Endothelial cell of umbilical vein (primary cell): ENCODE measurements around the gene CDX2. TPM values are rescaled to one million over a fixed set of nuclear protein-coding genes. Genes with fewer than 3 reads are reported as not detected.

Source experiments
- BruUV-seq: library from RNA; stranded (reverse); fragments of 400-500 nt; replicated peaks from 2 replicates; lab custom pipeline; 2021; lab: Mats Ljungman, UMichigan
- CTCF ChIA-PET: fragments of 300-600, 350-600 bp; sonication (Branson Sonifier 250); formaldehyde crosslinking; loops from one replicate; lab custom pipeline; 2021; ENCODE audit warnings: antibody characterized with exemption, inconsistent platforms; lab: Charles Lee
- POLR2A ChIA-PET: fragments of 300-600, 350-600 bp; sonication (Branson Sonifier 250); formaldehyde crosslinking; loops from one replicate; lab custom pipeline; 2021; ENCODE audit warnings: antibody characterized with exemption, inconsistent platforms; lab: Charles Lee
- DNase-seq: peaks from one replicate; pipeline ENCODE4 v3.0.0-alpha.2; 2011; ENCODE audit warnings: low read depth, low spot score
- FAIRE-seq: peaks from 2 replicates; lab custom pipeline; 2011; peaks lifted over from hg19 to GRCh38; lab: Jason Lieb, UNC
- H2AFZ ChIP-seq: 2 replicates; pipeline ENCODE4 v1.6.0; 2012; ENCODE audit warnings: low read depth, low read length, control low read depth, inconsistent platforms
- H3K27ac ChIP-seq: 2 replicates; pipeline ENCODE4 v1.5.1; 2011; ENCODE audit warnings: low read depth, mild to moderate bottlenecking, control low read depth, low read length, moderate library complexity; ENCODE audit not compliant: insufficient read depth
- H3K27me3 ChIP-seq, 2 experiments: 2 replicates each; pipeline versions ENCODE4 v1.6.0 to v1.6.1; 2011; ENCODE audit warnings: low read length in 2 of 2, mixed read lengths in 1 of 2; ENCODE audit not compliant: control insufficient read depth in 2 of 2, insufficient read depth in 2 of 2
- H3K36me3 ChIP-seq, 2 experiments: 2 replicates in 1 of 2; 3 replicates in 1 of 2; pipeline ENCODE4 v1.5.1; 2011; ENCODE audit warnings: low read length in 2 of 2, mild to moderate bottlenecking in 1 of 2, moderate library complexity in 1 of 2; ENCODE audit not compliant: control insufficient read depth in 2 of 2, insufficient read depth in 2 of 2; ENCODE audit errors: extremely low read depth in 1 of 2
- H3K4me1 ChIP-seq: 3 replicates; pipeline ENCODE4 v1.5.1; 2011; ENCODE audit warnings: mild to moderate bottlenecking, low read length; ENCODE audit not compliant: control insufficient read depth, insufficient read depth; ENCODE audit errors: extremely low read depth
- H3K4me2 ChIP-seq: 2 replicates; pipeline ENCODE4 v1.6.1; 2011; ENCODE audit warnings: low read length, control low read depth, mixed read lengths; ENCODE audit not compliant: insufficient read depth
- H3K4me3 ChIP-seq, 3 experiments: fragments of 200-600 bp in 1 of 3; sonication (generic), shearing (Covaris generic) in 1 of 3; replicated peaks in 1 of 3; 2 replicates each; pipeline ENCODE4 v1.5.1; 2011 to 2016; ENCODE audit warnings: control low read depth in 3 of 3, low read length in 3 of 3, mild to moderate bottlenecking in 2 of 3, inconsistent platforms in 1 of 3, low read depth in 1 of 3, moderate library complexity in 1 of 3; ENCODE audit not compliant: insufficient read depth in 1 of 3
- H3K79me2 ChIP-seq: 2 replicates; pipeline ENCODE4 v1.6.0; 2012; ENCODE audit warnings: low read length, inconsistent platforms; ENCODE audit not compliant: control insufficient read depth, insufficient read depth
- H3K9ac ChIP-seq: replicated peaks from 2 replicates; pipeline ENCODE3; 2011; ENCODE audit warnings: low read length, control low read depth; ENCODE audit not compliant: insufficient read depth; ENCODE audit errors: extremely low read depth
- H3K9me1 ChIP-seq: replicated peaks from 3 replicates; pipeline ENCODE4 v1.6.0; 2011; ENCODE audit warnings: mild to moderate bottlenecking, low read length; ENCODE audit not compliant: control insufficient read depth, insufficient read depth; ENCODE audit errors: extremely low read depth
- H3K9me3 ChIP-seq: replicated peaks from 2 replicates; pipeline ENCODE4 v1.5.1; 2012; ENCODE audit warnings: low read length, inconsistent platforms; ENCODE audit not compliant: control insufficient read depth, insufficient read depth
- H4K20me1 ChIP-seq: replicated peaks from 2 replicates; pipeline ENCODE3; 2011; ENCODE audit warnings: mild to moderate bottlenecking, low read length; ENCODE audit not compliant: control insufficient read depth, insufficient read depth; ENCODE audit errors: extremely low read depth
- CTCF ChIP-seq, 2 donors: IDR thresholded peaks; 1 replicate in 1 of 2; 2 replicates in 1 of 2; pipeline ENCODE4 v1.5.1; 2011; ENCODE audit warnings: low read length in 2 of 2, mild to moderate bottlenecking in 2 of 2, moderate library complexity in 2 of 2, control low read depth in 1 of 2, inconsistent platforms in 1 of 2, low read depth in 1 of 2; ENCODE audit not compliant: insufficient read depth in 1 of 2; ENCODE audit errors: extremely low read depth in 1 of 2
- EZH2 ChIP-seq: IDR thresholded peaks from 2 replicates; pipeline ENCODE4 v1.6.1; 2012; ENCODE audit warnings: borderline replicate concordance, low read depth, mild to moderate bottlenecking, moderate library complexity, low read length, inconsistent platforms; ENCODE audit not compliant: severe bottlenecking
- FOS ChIP-seq: IDR thresholded peaks from 2 replicates; pipeline ENCODE4 v1.6.1; 2011; ENCODE audit warnings: mild to moderate bottlenecking, low read length, moderate library complexity, borderline replicate concordance; ENCODE audit not compliant: insufficient read depth
- GATA2 ChIP-seq: IDR thresholded peaks from 2 replicates; pipeline ENCODE4 v1.7.0; 2011; ENCODE audit warnings: low read depth, mild to moderate bottlenecking, moderate library complexity, mixed read lengths, low read length; ENCODE audit not compliant: insufficient read length, insufficient read depth
- JUN ChIP-seq: IDR thresholded peaks from 2 replicates; pipeline ENCODE4 v1.6.1; 2011; ENCODE audit warnings: borderline replicate concordance, low read depth; ENCODE audit not compliant: insufficient read length, insufficient read depth
- MAX ChIP-seq: IDR thresholded peaks from 2 replicates; pipeline ENCODE4 v1.6.1; 2011; ENCODE audit not compliant: insufficient read depth, insufficient read length
- MYC ChIP-seq: IDR thresholded peaks from one replicate; pipeline ENCODE4 v1.6.1; 2011; ENCODE audit warnings: mild to moderate bottlenecking, low read depth, low read length
- POLR2A ChIP-seq: IDR thresholded peaks from 2 replicates; pipeline ENCODE4 v1.6.1; 2012; ENCODE audit warnings: low read depth, mild to moderate bottlenecking, control low read depth, low read length
- POLR2AphosphoS5 ChIP-seq: IDR thresholded peaks from 2 replicates; pipeline ENCODE4 v1.6.1; 2012; ENCODE audit warnings: low read depth, mild to moderate bottlenecking, control low read depth, low read length, moderate library complexity; ENCODE audit not compliant: insufficient read depth
- dilution Hi-C: fragments of 300-500 bp; cut with MboI; formaldehyde crosslinking; loops from one replicate; pipeline ENCODE4 v1.15.0; 2019; ENCODE audit warnings: low sequenced_read_pairs; ENCODE audit not compliant: extremely low pct_ligation_motif_present
- intact Hi-C: fragments of 100-400 bp; cut with micrococcal nuclease; formaldehyde crosslinking; loops from one replicate; pipeline ENCODE4 v1.10.0; 2022
- polyA plus RNA-seq, 4 experiments: library from polyadenylated mRNA; depleted of rRNA in 3 of 4; stranded (reverse) in 3 of 4; unstranded in 1 of 4; fragments of >200 nt; gene quantifications; 2 replicates each; pipeline versions ENCODE4 v1.2.1 to v1.2.3, GENCODE V29; 2011 to 2012; ENCODE audit warnings: missing spikeins in 1 of 4
- total RNA-seq: library from RNA; stranded (reverse); gene quantifications from 2 replicates; pipeline ENCODE4 v1.2.3, GENCODE V29; 2021

CDX2 gene
- total and polyA plus RNA-seq, 2 donors (not counting 3 experiments of a cell fraction or from before 2014, with no cell fraction given) = not detected

- intact Hi-C loops = no loop called here
- CTCF ChIA-PET = interaction anchor here (3.7 kb wide), 1 partner anchor 11 kb away, joined by 21 read pairs; no protein-coding TSS in a partner anchor
- no peak overlapping the region for H3K4me2 ChIP-seq
- DNase-seq (no peak), FAIRE-seq (no peak)
- no TSS peak for BruUV-seq
- no peaks in the 10 kb centered on the region for H3K36me3 ChIP-seq
- no peak for TF ChIP-seq CTCF (IDR thresholded peaks at IDR 0.05; ENCODE audit: extremely low read depth in 1 of 2, insufficient read depth in 1 of 2, low read depth in 1 of 2, low read length in 2 of 2)
- TF ChIP-seq POLR2AphosphoS5 = no peak
- TF ChIP-seq GATA2 = no peak
- TF ChIP-seq JUN = no peak
- no peak for TF ChIP-seq POLR2A
- TF ChIP-seq EZH2 = no peak
- no peak for TF ChIP-seq MAX
- TF ChIP-seq MYC = no peak
- TF ChIP-seq FOS = no peak
- POLR2A ChIA-PET = no interaction called here
- H3K9me3 ChIP-seq = no peaks in the 10 kb centered on the region
- dilution Hi-C loops = no loop called here
- H3K9ac ChIP-seq = no peak overlapping the region
- no peak overlapping the region for H3K4me3 ChIP-seq
- H3K4me1 ChIP-seq = no peaks in the 10 kb centered on the region
- no peaks in the 10 kb centered on the region for H3K79me2 ChIP-seq
- H3K9me1 ChIP-seq = no peaks in the 10 kb centered on the region
- no peak overlapping the region for H2AFZ ChIP-seq
- H4K20me1 ChIP-seq = peaks cover 2% of the 10 kb centered on the region
- peaks cover 3 to 4% of the 10 kb centered on the region in 2 experiments for H3K27me3 ChIP-seq
- no peak overlapping the region for H3K27ac ChIP-seq
Observed at GRCh38 chr13:27942972-27943371, 26.1 kb downstream of the CDX2 start.
